BE2C (cell line): Measurements from ENCODE around the gene RALGAPA2.

Experiments
- DNase-seq: peaks from one replicate; pipeline ENCODE4 v3.0.0-alpha.2; 2020
- H3K27me3 ChIP-seq: fragments of 250-450 bp; sonication (Bioruptor Pico); 2 replicates; pipeline ENCODE4 v1.5.1; 2020; ENCODE audit warnings: mild to moderate bottlenecking
- H3K36me3 ChIP-seq: fragments of 250-450 bp; sonication (Bioruptor Pico); 2 replicates; pipeline ENCODE4 v1.5.1; 2020; ENCODE audit warnings: mild to moderate bottlenecking
- H3K4me1 ChIP-seq: fragments of 250-450 bp; sonication (Bioruptor Pico); 2 replicates; pipeline ENCODE4 v1.5.1; 2020
- H3K4me3 ChIP-seq: 2 replicates; pipeline ENCODE4 v1.5.1; 2011; ENCODE audit warnings: low read depth, low read length
- H3K9me3 ChIP-seq: fragments of 250-450 bp; sonication (Bioruptor Pico); 2 replicates; pipeline ENCODE4 v1.5.1; 2020
- CTCF ChIP-seq: IDR thresholded peaks from 2 replicates; pipeline ENCODE4 v1.5.1; 2012; ENCODE audit warnings: mild to moderate bottlenecking, low read depth, low read length

The RALGAPA2 gene

GRCh38 chr20:20366551-20366875 lies 345.9 kb downstream of the RALGAPA2 start:
- H3K4me3 ChIP-seq, result no peak overlapping the region
- DNase-seq, result no peak
- no peak for TF ChIP-seq CTCF
- peaks cover 38% of the 10 kb centered on the region for H3K27me3 ChIP-seq
- peaks cover 11% of the 10 kb centered on the region for H3K4me1 ChIP-seq
- no peaks in the 10 kb centered on the region for H3K36me3 ChIP-seq
- peaks cover 2% of the 10 kb centered on the region; the same call in 1 of the 2 replicates for H3K9me3 ChIP-seq

- Histone ChIP-seq H3K4me3 (no peak overlapping the region), H3K9me3 (peaks cover 2% of the 10 kb centered on the region; the same call in 1 of the 2 replicates), H3K4me1 (peaks cover 11% of the 10 kb centered on the region), H3K27me3 (peaks cover 30% of the 10 kb centered on the region), H3K36me3 (no peaks in the 10 kb centered on the region)
- DNase-seq, result no peak
- TF ChIP-seq CTCF, result no peak
These were observed 346.8 kb downstream of the RALGAPA2 start for GRCh38 chr20:20365480-20366161.

GRCh38 chr20:20364593-20365479 lies 347.6 kb downstream of the RALGAPA2 start:
- no peak for DNase-seq
- Histone ChIP-seq H3K4me3 (no peak overlapping the region), H3K4me1 (peaks cover 11% of the 10 kb centered on the region), H3K36me3 (no peaks in the 10 kb centered on the region), H3K9me3 (peaks cover 2% of the 10 kb centered on the region; the same call in 1 of the 2 replicates), H3K27me3 (peaks cover 24% of the 10 kb centered on the region)
- TF ChIP-seq CTCF, result no peak

GRCh38 chr20:20363799-20364592 lies 348.4 kb downstream of the RALGAPA2 start:
- peaks cover 16% of the 10 kb centered on the region for H3K27me3 ChIP-seq
- peaks cover 2% of the 10 kb centered on the region; the same call in 1 of the 2 replicates for H3K9me3 ChIP-seq
- H3K4me1 ChIP-seq, result peaks cover 11% of the 10 kb centered on the region
- no peak for TF ChIP-seq CTCF
- H3K4me3 ChIP-seq, result no peak overlapping the region
- no peaks in the 10 kb centered on the region for H3K36me3 ChIP-seq
- DNase-seq, result no peak

GRCh38 chr20:20363434-20363798 lies 349.0 kb downstream of the RALGAPA2 start:
- DNase-seq, result no peak
- Histone ChIP-seq H3K36me3 (no peaks in the 10 kb centered on the region), H3K27me3 (peaks cover 10% of the 10 kb centered on the region), H3K4me1 (peaks cover 11% of the 10 kb centered on the region), H3K9me3 (peaks cover 2% of the 10 kb centered on the region; the same call in 1 of the 2 replicates), H3K4me3 (no peak overlapping the region)
- TF ChIP-seq CTCF, result no peak
